NCI-H82 (cell line): ENCODE results near the gene RIPOR3.
A peak's percentile ranks its signal among the peaks of the same experiment; 100 is the strongest.

Source experiments
- DNase-seq: peaks from one replicate; lab custom pipeline; 2025; lab: John Stamatoyannopoulos, UW

Gene RIPOR3

DNA sequence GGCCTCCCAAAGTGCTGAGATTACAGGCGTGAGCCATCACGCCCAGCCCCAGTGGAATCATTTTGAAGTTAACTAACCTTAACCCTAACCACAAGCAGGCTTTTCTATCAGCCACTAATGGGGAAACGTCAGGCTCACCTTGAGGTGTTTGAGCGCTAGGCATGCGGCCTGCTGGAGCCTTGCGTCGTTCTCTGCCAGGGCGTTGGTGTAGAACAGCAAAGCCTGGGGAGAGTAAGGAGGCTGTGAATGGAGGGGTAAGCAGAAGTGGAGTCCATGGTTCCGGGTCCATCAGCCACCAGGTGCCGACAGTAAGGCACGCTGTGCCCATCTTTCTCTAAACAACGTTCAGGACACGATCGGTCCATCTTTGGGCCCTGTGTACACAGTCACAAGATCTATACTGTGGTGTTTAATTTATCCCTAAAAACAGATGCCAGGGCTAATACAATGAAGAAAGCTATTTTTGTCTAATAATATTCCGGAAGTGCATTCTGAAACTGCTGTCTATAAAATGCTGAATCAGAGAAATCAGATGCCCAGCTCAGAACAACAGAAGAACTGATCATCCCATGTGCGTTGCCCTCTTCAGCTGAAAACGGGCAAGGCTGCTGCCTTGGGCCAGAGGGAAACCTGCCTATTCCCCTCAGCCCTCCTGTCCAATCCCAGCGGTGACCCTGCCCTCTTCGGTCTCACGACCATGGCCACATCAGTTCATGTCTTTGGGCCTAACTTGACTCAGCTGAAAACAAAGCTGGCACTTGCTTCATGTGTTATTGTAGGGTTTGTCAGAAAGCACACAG lies 101.6 kb downstream of the RIPOR3 start:
- DNase-seq, result no peak

DNA sequence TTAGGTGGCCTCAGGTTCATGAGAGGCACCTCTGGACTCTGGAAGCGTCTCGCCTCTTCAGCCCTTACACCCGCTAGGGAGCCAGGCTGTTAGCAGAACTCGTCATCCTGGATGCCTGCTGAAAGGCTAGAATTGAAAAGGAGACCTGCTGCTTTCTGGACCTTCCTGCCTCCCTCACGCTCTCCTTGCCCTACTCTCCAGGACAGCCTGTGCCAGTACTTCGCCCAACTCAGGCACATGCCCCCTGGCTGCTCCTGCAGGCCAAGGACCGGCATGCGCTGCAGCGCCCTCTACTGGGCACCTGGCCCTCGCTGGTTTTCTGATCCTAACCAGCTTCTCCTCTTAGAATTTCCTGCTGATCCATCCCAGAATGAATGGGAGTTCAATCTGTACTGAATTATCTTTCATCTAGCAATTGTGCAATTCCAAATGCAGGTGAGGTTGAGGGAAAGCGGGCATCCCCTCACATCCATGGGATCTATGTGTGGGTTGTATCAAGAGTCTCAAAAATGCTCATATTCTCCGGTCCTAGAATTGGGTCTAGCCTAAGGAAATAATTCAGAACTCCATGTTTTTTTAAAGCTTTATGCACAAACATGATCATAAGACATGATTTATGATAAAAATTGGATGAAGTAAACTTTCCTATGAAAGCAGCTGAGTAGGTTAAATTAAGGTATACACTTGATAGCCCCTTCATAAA lies 103.2 kb downstream of the RIPOR3 start:
- DNase-seq, result peak; percentile 81

DNA sequence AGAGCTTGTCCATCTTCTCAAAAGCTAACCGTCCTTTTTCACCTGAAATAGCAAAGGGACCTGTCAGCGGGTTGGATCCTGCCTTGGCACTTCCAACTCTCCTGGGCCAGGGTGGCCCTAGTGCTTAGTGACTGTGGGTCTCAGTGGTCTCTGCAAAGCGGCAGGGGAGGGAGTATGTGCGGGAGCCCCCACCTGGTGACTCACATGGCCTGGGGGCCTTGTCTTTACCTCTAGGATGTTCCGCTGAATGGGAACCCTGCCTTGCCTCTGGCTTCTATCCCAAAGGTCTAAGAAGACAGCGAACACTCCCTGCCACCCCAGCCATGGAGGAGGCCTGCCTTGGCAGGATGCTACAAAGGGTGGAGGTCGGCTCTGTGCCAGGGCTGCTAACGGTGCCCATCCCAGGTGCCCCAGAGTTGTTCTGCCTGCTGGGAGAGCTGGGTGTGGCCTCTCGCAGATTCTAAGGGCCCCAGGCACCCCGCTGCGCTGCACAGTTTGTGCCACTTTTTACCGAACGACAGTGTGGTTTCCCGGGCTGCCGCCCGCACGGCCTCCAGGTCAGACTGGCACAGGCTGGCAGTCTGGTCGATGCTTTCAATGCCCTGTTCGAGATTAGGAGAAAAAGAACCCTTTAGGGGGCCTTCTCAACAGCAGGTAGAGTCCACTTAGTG lies 103.9 kb downstream of the RIPOR3 start:
- DNase-seq, result no peak

DNA sequence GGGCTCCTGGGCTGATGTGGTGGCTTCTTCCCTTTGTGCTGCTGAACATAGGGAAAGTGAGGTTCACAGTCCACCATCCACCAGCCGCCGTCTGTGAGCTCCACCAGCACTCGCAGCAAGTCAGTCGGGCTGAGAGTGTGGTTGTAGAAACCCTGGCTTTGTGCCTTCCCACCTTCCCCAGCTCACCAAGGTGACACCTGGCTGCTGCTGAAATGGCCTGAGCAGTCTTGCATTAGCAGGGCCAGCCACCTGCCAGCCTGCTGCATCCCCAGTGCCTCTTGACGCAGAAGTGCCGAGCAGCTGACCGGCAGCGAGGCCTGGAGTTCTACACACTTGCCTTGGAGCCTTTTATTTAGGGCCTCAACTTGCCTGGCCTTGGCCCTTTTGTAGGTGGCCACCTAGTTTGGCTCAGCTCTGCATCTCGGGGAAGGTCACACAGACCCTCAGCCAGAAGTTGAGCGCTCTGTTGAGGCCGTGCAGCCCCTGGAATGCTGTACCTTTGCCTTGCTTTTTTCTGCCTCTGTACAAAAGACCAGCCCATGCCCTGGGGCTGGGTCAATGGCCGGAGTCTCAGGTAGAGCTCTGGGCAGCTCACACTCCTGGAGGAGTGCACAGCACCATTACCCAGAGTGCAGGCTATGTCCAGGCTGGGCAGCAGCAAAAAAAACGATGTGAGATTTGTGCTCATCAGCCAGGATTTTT lies 104.7 kb downstream of the RIPOR3 start:
- no peak for DNase-seq

DNA sequence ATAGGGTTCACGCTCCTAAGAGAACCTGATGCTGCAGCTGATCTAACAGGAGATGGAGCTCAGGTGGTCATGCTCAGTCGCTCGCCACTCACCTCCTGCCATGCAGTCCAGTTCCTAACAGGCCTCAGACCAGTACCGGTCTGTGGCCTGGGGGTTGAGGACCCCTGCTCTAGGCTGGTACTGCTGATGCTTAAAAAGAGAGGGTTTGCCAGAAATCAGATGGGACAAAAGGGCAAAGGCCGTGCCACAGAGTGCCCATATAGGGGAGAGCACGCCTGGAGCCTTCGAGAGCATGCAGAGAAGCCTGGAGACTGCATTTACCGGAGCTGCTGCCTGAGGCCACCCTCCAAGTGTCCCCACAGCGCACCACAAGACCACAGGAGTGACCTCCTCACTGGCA lies 105.7 kb downstream of the RIPOR3 start:
- no peak for DNase-seq

DNA sequence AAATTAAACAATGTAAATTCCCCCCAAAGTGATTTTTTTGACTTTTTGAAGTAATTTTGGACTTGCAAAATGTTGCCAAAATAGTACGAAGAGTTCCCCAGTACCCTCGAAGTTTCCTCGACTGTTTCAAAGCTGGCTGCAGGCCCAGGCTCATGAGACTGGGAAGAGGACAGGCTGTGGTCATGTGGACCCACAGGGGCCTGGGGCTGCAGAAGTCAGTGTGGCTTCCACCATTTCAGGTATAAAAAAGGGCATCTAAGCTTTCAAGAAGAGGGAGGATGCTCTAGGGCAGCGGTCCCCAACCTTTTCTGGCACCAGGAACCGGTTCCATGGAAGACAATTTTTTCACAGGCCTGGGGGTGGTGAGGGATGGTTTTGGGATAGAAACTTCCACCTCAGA lies 106.1 kb downstream of the RIPOR3 start:
- DNase-seq, result no peak

DNA sequence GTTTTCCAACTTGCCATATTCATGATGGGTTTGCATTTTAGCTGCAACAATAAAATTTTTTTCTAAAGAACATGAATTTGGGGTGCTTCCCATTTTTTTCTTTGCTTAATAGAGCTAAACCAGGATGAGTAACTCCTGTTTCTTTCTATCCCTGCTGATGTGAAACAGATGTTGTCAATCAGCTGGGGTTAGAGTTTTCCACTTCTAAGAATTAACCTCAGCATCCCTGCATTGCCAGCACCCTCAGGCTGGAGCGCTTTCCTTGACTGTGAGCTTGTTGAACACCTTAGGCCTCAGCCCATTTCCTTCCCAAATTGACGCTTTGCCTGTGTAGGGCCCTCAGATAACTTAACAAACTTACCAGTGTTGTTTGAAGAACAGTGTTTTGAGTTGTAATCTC lies 106.7 kb downstream of the RIPOR3 start:
- no peak for DNase-seq

DNA sequence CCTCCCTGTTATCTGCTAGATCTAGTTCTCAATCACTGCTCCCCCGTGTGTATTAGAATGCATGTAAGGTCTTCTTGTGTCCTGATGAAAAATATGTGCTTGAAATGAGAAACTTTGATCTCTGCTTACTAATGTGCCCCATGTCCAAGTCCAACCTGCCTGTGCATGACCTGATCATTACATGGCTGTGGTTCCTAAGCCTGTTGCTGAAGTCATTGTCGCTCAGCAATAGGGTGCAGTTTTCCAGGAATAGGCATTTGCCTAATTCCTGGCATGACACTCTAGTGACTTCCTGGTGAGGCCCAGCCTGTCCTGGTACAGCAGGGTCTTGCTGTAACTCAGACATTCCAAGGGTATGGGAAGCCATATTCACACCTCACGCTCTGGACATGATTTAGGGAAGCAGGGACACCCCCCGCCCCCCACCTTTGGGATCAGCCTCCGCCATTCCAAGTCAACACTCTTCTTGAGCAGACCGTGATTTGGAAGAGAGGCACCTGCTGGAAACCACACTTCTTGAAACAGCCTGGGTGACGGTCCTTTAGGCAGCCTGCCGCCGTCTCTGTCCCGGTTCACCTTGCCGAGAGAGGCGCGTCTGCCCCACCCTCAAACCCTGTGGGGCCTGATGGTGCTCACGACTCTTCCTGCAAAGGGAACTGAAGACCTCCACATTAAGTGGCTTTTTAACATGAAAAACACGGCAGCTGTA lies 107.7 kb downstream of the RIPOR3 start:
- DNase-seq, result no peak

DNA sequence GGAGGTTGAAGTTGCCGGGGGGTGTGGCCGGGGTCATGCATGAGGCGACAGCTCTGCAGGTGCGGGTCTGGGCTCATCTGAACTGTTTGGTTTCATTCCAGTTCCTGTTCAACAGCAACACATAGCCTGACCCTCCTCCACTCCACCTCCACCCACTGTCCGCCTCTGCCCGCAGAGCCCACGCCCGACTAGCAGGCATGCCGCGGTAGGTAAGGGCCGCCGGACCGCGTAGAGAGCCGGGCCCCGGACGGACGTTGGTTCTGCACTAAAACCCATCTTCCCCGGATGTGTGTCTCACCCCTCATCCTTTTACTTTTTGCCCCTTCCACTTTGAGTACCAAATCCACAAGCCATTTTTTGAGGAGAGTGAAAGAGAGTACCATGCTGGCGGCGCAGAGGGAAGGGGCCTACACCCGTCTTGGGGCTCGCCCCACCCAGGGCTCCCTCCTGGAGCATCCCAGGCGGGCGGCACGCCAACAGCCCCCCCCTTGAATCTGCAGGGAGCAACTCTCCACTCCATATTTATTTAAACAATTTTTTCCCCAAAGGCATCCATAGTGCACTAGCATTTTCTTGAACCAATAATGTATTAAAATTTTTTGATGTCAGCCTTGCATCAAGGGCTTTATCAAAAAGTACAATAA lies 108.6 kb downstream of the RIPOR3 start:
- no peak for DNase-seq

DNA sequence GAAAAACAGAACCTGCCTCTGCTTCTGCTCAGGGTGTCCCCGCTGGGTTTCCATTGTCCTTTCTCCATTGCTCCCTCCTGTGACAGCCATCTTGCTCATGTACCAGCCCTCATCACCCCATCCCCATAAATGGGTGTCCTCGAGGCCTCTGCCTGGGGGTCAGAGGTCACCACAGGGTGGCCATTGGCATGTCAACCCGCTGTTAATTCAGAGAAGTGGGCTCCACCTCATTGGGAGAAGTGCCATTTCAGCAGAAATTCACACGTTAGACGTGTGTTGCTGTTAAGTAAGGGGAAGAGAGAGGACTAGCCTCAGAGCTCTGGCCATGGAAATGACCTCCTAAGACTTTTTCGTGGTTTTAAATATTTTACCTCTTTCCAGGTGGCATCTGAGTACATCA lies 109.2 kb downstream of the RIPOR3 start:
- no peak for DNase-seq

DNA sequence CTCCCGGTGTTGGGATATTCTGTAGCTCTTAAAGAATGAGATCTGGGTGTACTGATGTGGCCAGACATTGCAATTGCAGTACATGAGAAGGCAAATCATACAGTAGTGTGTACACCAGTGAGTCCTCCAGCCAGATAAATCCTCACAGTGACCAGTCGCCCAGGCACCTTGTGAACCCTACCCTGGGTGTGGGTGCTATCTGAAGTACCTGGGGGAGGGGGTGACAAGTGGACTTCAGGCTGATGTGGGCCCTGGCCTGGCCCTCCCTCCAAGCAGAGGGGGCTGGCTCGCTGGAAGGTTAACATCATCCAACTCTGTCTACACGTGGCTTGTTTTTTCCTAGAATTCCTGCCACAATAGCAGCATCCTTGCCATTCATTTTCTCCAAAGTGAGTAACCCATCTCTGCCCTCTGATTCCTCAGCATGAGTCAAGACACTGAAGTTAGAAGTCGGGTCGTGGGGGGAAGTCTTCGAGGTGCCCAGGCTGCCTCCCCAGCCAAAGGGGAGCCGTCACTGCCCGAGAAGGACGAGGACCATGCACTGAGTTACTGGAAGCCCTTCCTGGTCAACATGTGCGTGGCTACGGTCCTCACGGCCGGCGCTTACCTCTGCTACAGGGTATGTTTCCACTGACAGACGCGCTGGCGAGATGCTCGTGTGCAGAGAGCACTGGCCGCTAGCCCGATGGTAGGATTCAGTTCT lies 110.3 kb downstream of the RIPOR3 start:
- no peak for DNase-seq

DNA sequence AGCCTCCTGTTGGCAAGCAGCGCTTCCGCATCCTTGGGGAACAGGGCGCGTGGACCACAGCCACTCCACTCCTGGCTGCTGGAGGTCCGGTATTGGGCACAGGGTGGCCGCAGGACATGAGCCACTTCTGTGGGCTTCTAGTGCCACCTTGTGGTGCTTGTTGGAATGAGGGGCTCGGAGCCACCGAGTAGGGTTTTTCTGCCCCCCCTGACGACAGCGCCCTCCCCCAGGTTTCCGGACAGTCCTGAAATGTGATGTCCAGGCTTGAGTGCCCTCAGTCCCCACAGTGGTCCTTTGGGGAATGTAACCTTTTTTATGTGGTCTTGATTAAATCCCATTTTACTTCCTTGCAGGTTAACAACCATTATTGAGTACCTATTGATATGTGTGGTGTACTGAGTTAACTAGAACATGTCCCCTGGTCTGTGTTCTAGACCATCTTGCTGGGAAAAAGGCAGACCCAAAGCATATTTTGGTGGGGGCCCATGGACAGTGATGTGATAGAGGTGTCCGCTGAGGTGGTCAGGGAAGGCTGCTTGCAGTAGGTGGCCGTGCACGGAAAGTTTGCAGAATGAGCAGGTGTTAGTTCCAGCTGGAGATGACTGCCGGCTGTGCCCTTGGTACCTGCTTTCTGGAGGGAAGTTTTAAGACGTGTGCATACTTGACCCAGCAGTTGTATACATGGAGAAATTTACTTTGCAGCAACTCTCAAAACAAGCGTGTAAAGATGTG lies 111.2 kb downstream of the RIPOR3 start:
- peak; percentile 70 for DNase-seq

DNA sequence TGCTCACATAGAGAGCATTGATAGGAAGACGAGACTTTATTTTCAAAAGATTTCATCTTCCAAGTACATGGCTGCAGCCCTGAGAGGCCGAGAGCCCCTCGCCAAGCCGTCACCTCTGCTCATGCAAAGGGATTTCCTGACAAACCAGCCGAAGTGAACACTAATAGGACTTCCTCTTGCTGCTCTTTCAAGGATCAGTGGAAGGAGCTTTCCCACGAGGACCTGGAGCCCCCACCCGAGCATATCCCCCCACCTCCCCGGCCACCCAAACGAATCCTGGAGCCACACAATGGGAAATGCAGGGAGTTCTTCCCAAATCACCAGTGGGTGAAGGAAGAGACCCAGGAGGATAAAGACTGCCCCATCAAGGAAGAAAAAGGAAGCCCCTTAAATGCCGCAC lies 111.8 kb downstream of the RIPOR3 start:
- no peak for DNase-seq

DNA sequence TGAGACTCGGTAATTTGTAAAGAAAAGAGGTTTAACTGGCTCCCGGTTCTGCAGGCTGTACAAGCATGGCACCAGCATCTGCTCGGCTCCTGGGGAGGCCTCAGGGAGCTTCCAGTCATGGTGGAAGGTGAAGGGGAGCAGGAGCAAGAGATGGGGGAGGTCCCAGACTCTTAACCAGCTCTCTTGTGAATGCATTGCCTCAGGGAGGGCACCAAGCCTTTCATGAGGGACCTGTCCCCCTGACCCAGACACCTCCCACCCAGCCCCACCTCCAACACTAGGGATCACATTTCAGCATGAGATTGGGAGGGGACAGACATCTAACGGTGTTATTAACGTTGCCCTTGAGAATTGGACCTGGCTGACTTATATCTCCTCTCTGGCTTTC lies 112.6 kb downstream of the RIPOR3 start:
- no peak for DNase-seq

DNA sequence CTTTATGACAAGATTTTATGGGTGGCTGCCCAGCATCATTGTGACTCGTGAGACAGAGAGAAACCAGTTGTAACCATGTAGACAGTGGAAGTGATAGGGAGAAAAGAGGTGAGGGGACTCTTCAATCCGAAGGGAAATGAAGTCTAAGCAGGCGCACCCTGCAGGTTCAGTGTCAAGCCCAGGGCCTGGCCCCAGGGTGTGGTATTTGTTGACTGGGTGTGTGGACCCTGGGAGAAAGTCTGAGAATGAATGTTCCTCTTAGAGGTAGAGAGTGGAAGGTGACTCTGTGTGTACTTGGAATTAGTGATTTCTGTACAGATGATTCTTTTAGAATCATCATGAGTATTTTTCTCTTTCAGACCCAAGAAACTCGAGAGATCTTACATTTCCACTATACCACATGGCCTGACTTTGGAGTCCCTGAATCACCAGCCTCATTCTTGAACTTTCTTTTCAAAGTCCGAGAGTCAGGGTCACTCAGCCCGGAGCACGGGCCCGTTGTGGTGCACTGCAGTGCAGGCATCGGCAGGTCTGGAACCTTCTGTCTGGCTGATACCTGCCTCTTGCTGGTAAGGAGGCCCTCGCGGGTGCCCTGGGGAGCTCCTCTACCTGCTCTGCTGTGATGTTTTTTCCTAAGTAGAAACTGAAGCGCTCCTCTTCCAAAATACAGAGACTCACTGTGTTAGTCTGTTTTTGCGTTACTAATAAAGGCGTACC lies 113.1 kb downstream of the RIPOR3 start:
- no peak for DNase-seq

DNA sequence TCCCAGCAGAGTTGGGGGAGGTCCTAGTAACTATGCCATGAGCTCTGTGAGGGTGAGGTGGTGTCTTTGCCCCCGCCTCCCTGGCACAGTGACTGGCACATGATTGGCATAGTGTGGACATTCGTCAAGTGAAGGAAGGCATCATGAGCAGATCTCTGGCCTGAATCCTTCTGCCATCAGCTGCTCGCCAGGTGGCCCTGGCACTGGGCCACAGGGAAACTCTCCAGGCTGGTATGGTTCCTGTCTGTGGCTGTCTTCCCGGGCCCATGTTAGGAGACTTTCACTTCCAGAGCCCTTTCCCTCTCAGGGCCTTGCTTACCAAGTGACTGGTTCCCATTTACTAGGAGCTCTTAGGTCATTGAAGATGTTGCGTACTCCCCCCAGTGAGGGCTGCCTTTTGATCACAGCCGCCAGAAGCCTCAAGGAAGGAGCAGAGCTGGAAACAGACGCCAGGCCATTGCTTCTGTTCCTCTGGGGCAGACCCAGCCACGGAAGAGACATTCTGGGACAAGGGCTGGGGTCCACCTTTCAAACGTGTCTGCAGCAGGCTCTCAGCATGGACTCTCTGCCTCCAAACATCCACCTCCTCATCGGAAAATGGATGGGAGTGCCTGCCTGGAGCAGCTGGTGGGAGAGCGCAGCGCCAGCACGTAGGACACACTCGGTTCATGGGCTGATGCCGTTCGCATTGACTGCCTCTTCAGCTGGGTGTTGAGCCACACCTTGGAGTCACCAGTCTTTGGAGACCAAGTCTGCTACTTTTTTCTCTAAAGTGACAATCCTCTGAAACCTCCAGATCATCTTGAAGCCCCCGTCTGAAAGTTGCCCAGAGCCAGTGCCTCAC lies 113.9 kb downstream of the RIPOR3 start:
- no peak for DNase-seq

DNA sequence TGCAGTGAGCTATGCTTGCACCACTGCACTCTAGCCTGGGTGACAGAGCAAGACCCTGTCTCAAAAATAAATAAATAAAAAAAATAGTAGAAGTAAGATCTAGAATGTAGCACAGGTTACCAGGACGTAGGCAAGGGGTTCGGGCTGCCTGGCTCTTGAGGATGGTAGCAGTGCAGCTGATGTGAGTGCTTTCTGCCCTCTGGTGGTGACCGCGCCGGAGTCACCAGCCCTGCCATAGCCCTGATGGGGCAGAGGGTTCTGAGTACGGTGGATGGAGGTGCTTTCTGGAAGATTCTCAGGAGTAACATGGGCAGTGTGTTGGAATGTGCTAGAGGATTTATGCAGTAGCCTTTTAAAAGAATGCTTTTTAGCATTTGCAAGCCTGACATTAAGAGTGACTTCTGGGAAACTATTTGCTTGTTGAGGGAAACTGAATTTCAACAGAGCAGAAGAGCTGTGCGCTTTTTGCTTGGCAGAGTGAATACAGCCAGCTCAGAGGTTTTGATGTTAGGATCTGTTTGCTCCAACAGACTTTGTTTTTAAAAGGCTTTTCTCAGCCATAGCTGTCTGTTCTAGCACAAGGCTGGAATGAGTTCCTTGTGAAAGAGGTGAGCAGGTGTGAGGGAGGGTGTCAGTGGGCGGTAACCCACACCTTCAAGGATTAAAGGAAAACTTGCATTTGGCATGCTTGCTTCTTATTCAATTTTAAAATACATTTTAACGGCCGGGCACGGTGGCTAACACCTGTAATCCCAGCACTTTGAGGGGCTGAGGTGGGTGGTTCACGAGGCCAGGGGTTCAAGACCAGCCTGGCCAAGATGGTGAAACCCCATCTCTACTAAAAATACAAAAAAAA lies 115.2 kb downstream of the RIPOR3 start:
- peak; percentile 70 for DNase-seq
